ENCODE measurements around the gene CMTM1.

Gene CMTM1

DNA sequence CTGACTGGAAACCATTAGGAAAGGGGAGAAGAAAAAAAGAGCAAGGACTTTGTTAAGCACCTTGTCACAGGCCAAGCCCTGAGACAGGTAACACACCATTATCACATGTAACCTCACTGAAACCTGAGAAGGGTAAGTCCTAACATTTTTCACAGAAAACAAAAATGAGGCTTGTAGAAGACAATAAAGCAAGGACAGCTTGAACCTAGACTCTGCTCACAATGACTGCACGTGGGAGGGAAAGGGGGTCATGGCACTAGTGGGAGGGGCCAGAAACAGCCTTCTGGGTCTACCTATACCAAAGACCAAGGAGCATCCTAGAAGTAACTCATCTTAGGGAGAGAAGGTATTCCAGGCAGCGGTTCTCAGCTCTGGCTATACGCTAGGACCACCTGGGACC is 23.8 kb upstream of the CMTM1 start:
- Histone ChIP-seq H2AFZ (ENCODE audit: low read depth) (no peak overlapping the region), H3K36me3 (ENCODE audit: insufficient read depth) (no peaks in the 10 kb centered on the region), H3K4me3 (IDR thresholded peaks at IDR 0.05; ENCODE audit: insufficient read depth, low read depth, low read length) (no peak overlapping the region), H3K27me3 (ENCODE audit: insufficient read depth, low read depth) (no peaks in the 10 kb centered on the region), H3K9ac (no peak overlapping the region), H3K4me2 (no peak overlapping the region), H3K4me1 (ENCODE audit: low read depth, poor library complexity, severe bottlenecking) (peaks cover 29% of the 10 kb centered on the region), H4K20me1 (ENCODE audit: insufficient read depth) (no peaks in the 10 kb centered on the region), H3K27ac (no peak overlapping the region), H3K79me2 (ENCODE audit: insufficient read depth, low read depth) (no peaks in the 10 kb centered on the region)
- no peak for TF ChIP-seq CTCF (conservative IDR thresholded peaks at IDR 0.05; ENCODE audit: low read depth, low read length)

- no peak overlapping the region for H2AFZ ChIP-seq (ENCODE audit: low read depth)
- no peak overlapping the region for H3K9ac ChIP-seq
- H3K4me1 ChIP-seq (ENCODE audit: low read depth, poor library complexity, severe bottlenecking): peaks cover 34% of the 10 kb centered on the region
- no peaks in the 10 kb centered on the region for H3K27me3 ChIP-seq (ENCODE audit: insufficient read depth, low read depth)
- H3K27ac ChIP-seq: no peak overlapping the region
- H3K4me3 ChIP-seq (IDR thresholded peaks at IDR 0.05; ENCODE audit: insufficient read depth, low read depth, low read length): no peak overlapping the region
- no peaks in the 10 kb centered on the region for H3K79me2 ChIP-seq (ENCODE audit: insufficient read depth, low read depth)
- no peak overlapping the region for H3K4me2 ChIP-seq
- no peaks in the 10 kb centered on the region for H4K20me1 ChIP-seq (ENCODE audit: insufficient read depth)
- no peaks in the 10 kb centered on the region for H3K36me3 ChIP-seq (ENCODE audit: insufficient read depth)
- TF ChIP-seq CTCF (conservative IDR thresholded peaks at IDR 0.05; ENCODE audit: low read depth, low read length): no peak
Observed at GRCh38 chr16:66543541-66543940, 22.7 kb upstream of the CMTM1 start.

- Histone ChIP-seq H3K4me1 (ENCODE audit: low read depth, poor library complexity, severe bottlenecking) (peaks cover 36% of the 10 kb centered on the region), H3K4me3 (IDR thresholded peaks at IDR 0.05; ENCODE audit: insufficient read depth, low read depth, low read length) (no peak overlapping the region), H3K36me3 (ENCODE audit: insufficient read depth) (no peaks in the 10 kb centered on the region), H2AFZ (ENCODE audit: low read depth) (no peak overlapping the region), H3K79me2 (ENCODE audit: insufficient read depth, low read depth) (no peaks in the 10 kb centered on the region), H3K27ac (no peak overlapping the region), H4K20me1 (ENCODE audit: insufficient read depth) (no peaks in the 10 kb centered on the region), H3K9ac (no peak overlapping the region), H3K27me3 (ENCODE audit: insufficient read depth, low read depth) (no peaks in the 10 kb centered on the region), H3K4me2 (no peak overlapping the region)
- TF ChIP-seq CTCF (conservative IDR thresholded peaks at IDR 0.05; ENCODE audit: low read depth, low read length): no peak
Observed at GRCh38 chr16:66544016-66544757, 22.1 kb upstream of the CMTM1 start.

GRCh38 chr16:66547101-66547989 is 18.9 kb upstream of the CMTM1 start:
- no peak overlapping the region for H2AFZ ChIP-seq (ENCODE audit: low read depth)
- H3K4me1 ChIP-seq (ENCODE audit: low read depth, poor library complexity, severe bottlenecking): peaks cover 40% of the 10 kb centered on the region
- no peaks in the 10 kb centered on the region for H3K79me2 ChIP-seq (ENCODE audit: insufficient read depth, low read depth)
- H3K27ac ChIP-seq: no peak overlapping the region
- no peaks in the 10 kb centered on the region for H4K20me1 ChIP-seq (ENCODE audit: insufficient read depth)
- no peak overlapping the region for H3K4me2 ChIP-seq
- no peaks in the 10 kb centered on the region for H3K36me3 ChIP-seq (ENCODE audit: insufficient read depth)
- no peak overlapping the region for H3K4me3 ChIP-seq (IDR thresholded peaks at IDR 0.05; ENCODE audit: insufficient read depth, low read depth, low read length)
- no peak for TF ChIP-seq CTCF (conservative IDR thresholded peaks at IDR 0.05; ENCODE audit: low read depth, low read length)
- no peaks in the 10 kb centered on the region for H3K27me3 ChIP-seq (ENCODE audit: insufficient read depth, low read depth)
- H3K9ac ChIP-seq: no peak overlapping the region
